AG10803 (cell line): Measurements from ENCODE around the gene UBQLN4.

Experiments
- DNase-seq: peaks from one replicate; pipeline ENCODE4 v3.0.0; 2010; ENCODE audit warnings: low read depth
- H3K4me3 ChIP-seq: 2 replicates; pipeline ENCODE4 v1.5.1; 2011; ENCODE audit warnings: mild to moderate bottlenecking, low read length, control low read depth
- CTCF ChIP-seq: conservative IDR thresholded peaks from 2 replicates; pipeline ENCODE4 v1.5.1; 2011; ENCODE audit warnings: mild to moderate bottlenecking, low read length, control low read depth, inconsistent platforms

Gene UBQLN4

GRCh38 chr1:156014829-156015228, 38.8 kb downstream of the UBQLN4 start:
- no peak for DNase-seq
- TF ChIP-seq CTCF = no peak
- no peak overlapping the region for H3K4me3 ChIP-seq

- no peak for DNase-seq
- TF ChIP-seq CTCF = no peak
- H3K4me3 ChIP-seq = no peak overlapping the region
Observed at GRCh38 chr1:156012051-156012817, 41.4 kb downstream of the UBQLN4 start.

GRCh38 chr1:156009404-156009803, 44.2 kb downstream of the UBQLN4 start:
- H3K4me3 ChIP-seq = no peak overlapping the region
- no peak for TF ChIP-seq CTCF
- no peak for DNase-seq

- TF ChIP-seq CTCF = no peak
- DNase-seq = no peak
- no peak overlapping the region for H3K4me3 ChIP-seq
Observed at GRCh38 chr1:156006666-156007376, 46.8 kb downstream of the UBQLN4 start.

GRCh38 chr1:156004843-156005584, 48.6 kb downstream of the UBQLN4 start:
- no peak for DNase-seq
- TF ChIP-seq CTCF = no peak
- no peak overlapping the region for H3K4me3 ChIP-seq

- H3K4me3 ChIP-seq = no peak overlapping the region
- no peak for DNase-seq
Observed at GRCh38 chr1:156003923-156004188, 49.7 kb downstream of the UBQLN4 start.

More at GRCh38 chr1:156003923-156004188, 49.7 kb downstream of the UBQLN4 start:
- TF ChIP-seq CTCF = no peak
